Measurements from ENCODE around the gene KRTAP22-2. TPM values are rescaled to one million over a fixed set of nuclear protein-coding genes. Genes with fewer than 3 reads are reported as not detected.

The KRTAP22-2 gene
- total and polyA plus RNA-seq, 2 of the 4 experiments (the other 2 are of a cell fraction): not detected

- no TSS peak for BruUV-seq (replicated peaks)
- Histone ChIP-seq H3K9ac (ENCODE audit: low read depth, low read length) (no peak within 1 kb of the TSS), H3K14ac (replicated peaks; ENCODE audit: low read depth, low read length) (no peak within 1 kb of the TSS), H4K8ac (ENCODE audit: low read depth in 2 of 2, low read length in 2 of 2) (no peak within 1 kb of the TSS), H3K4me3 (ENCODE audit: insufficient read depth, low read depth, low read length) (no peak within 1 kb of the TSS), H4K5ac (ENCODE audit: low read depth, low read length) (no peak within 1 kb of the TSS), H2BK5ac (ENCODE audit: low read depth, low read length, poor library complexity, severe bottlenecking) (no peak within 1 kb of the TSS), H2BK15ac (ENCODE audit: low read depth, low read length) (no peak within 1 kb of the TSS), H3K9me1 (ENCODE audit: insufficient read depth, low read length) (no peaks in the 10 kb centered on the region), H2AK5ac (ENCODE audit: low read depth, low read length) (no peak within 1 kb of the TSS), H2AFZ (replicated peaks; ENCODE audit: low read length, poor library complexity) (no peak within 1 kb of the TSS), H4K91ac (ENCODE audit: insufficient read depth, low read depth, low read length) (no peak within 1 kb of the TSS), H3K18ac (ENCODE audit: low read depth, low read length) (no peak within 1 kb of the TSS), H3K27me3 (ENCODE audit: control insufficient read depth, insufficient read depth, low read length) (no peaks in the 10 kb centered on the region), H3K27ac (ENCODE audit: insufficient read depth, low read length) (no peak within 1 kb of the TSS), H3K4ac (ENCODE audit: low read depth, low read length) (no peak within 1 kb of the TSS), H3K4me2 (ENCODE audit: low read depth, low read length) (no peak within 1 kb of the TSS), H3K23ac (ENCODE audit: low read depth, low read length) (no peak within 1 kb of the TSS), H3K36me3 (ENCODE audit: control insufficient read depth, insufficient read depth, low read length) (no peaks in the 10 kb centered on the region), H3K9me3 (ENCODE audit: control insufficient read depth, insufficient read depth, low read length) (peaks cover 4% of the 10 kb centered on the region; the same call in 1 of the 2 replicates), H3K4me1 (ENCODE audit: control insufficient read depth, insufficient read depth, low read length) (no peaks in the 10 kb centered on the region), H3K79me1 (ENCODE audit: low read depth in 1 of 2, low read length in 2 of 2) (no peaks in the 10 kb centered on the region), H4K20me1 (ENCODE audit: insufficient read depth, low read length) (no peaks in the 10 kb centered on the region), H2AK9ac (replicated peaks; ENCODE audit: low read depth, low read length, poor library complexity) (no peak within 1 kb of the TSS), H2BK120ac (ENCODE audit: low read depth, low read length) (no peak within 1 kb of the TSS), H3K56ac (ENCODE audit: extremely low read depth, insufficient read depth, low read length) (no peak within 1 kb of the TSS), H2BK20ac (ENCODE audit: low read depth, low read length) (no peak within 1 kb of the TSS)
- ATAC-seq (ENCODE audit: low read depth) (no peak), DNase-seq (no peak)
- dilution Hi-C loops (cut with HindIII; ENCODE audit: low sequenced_read_pairs, unreplicated experiment): no loop called here
- no peak for TF ChIP-seq FOS (IDR thresholded peaks at IDR 0.05; ENCODE audit: low read depth, low read length)
- no peak for TF ChIP-seq RFX5 (IDR thresholded peaks at IDR 0.05; ENCODE audit: low read depth, low read length)
- ChIA-PET CTCF (no interaction called here), POLR2A (ENCODE audit: unreplicated experiment) (no interaction called here)
- in situ Hi-C loops (cut with MboI; ENCODE audit: low sequenced_read_pairs): no loop called here
- no CpG with 5 or more reads among the region's 2 CpGs for WGBS, 2 experiments (ENCODE audit: extremely low coverage in 2 of 2, insufficient read length in 1 of 2)
- intact Hi-C loops (cut with micrococcal nuclease): no loop called here
Measured at GRCh38 chr21:30561264-30561895, 28.8 kb downstream of the KRTAP22-2 start, which contains the start of gene KRTAP19-7. Gene KRTAP19-7, minus strand, starts transcription at chr21:30561314. Its CDS starts 25 bp downstream, at chr21:30561289.
